Activated T-cell treated with anti-CD3 and anti-CD28 coated beads, Interleukin-2, amount 50 U/mL, for 4 hours (primary cell): ENCODE data around the gene ACCS. TPM values are rescaled to one million over a fixed set of nuclear protein-coding genes. Genes with fewer than 3 reads are reported as not detected.
A peak's percentile ranks its signal among the peaks of the same experiment; 100 is the strongest.

ENCODE experiments used
- ATAC-seq, 2 donors: fragments of 200-7000 bp; cut with Tn5 transposase; one replicate each; pipeline ENCODE4 v1.10.0; 2021
- DNase-seq: peaks from one replicate; pipeline ENCODE4 v3.0.0-alpha.2; 2020
- H3K27me3 Mint-ChIP-seq: one replicate; pipeline ENCODE4 v1.8.0; 2021; ENCODE audit warnings: low read depth, mixed read lengths
- H3K36me3 Mint-ChIP-seq: one replicate; pipeline ENCODE4 v1.8.0; 2022; ENCODE audit warnings: mixed read lengths; ENCODE audit not compliant: insufficient read depth
- H3K4me1 Mint-ChIP-seq: one replicate; pipeline ENCODE4 v1.8.0; 2021; ENCODE audit warnings: low read depth, mixed read lengths
- H3K4me3 Mint-ChIP-seq: one replicate; pipeline ENCODE4 v1.8.0; 2021; ENCODE audit warnings: mild to moderate bottlenecking, moderate library complexity, mixed read lengths
- H3K9me3 Mint-ChIP-seq: one replicate; pipeline ENCODE4 v1.8.0; 2021; ENCODE audit warnings: mixed read lengths
- total RNA-seq, 3 donors: library from RNA; stranded (reverse); gene quantifications; one replicate each; pipeline ENCODE4 v1.2.1, GENCODE V29; 2021

The ACCS gene
- total RNA-seq, 3 donors from 2014 or later: 0.79 to 2.3 (median 1.4) TPM

GRCh38 chr11:44058275-44058674 is 7.8 kb upstream of the ACCS start:
- ATAC-seq: no peak
- no peaks in the 10 kb centered on the region for H3K9me3 Mint-ChIP-seq
- H3K27me3 Mint-ChIP-seq: no peaks in the 10 kb centered on the region
- no peak for DNase-seq
- no peak overlapping the region for H3K4me3 Mint-ChIP-seq
- H3K36me3 Mint-ChIP-seq: no peaks in the 10 kb centered on the region
- H3K4me1 Mint-ChIP-seq: no peaks in the 10 kb centered on the region

DNA sequence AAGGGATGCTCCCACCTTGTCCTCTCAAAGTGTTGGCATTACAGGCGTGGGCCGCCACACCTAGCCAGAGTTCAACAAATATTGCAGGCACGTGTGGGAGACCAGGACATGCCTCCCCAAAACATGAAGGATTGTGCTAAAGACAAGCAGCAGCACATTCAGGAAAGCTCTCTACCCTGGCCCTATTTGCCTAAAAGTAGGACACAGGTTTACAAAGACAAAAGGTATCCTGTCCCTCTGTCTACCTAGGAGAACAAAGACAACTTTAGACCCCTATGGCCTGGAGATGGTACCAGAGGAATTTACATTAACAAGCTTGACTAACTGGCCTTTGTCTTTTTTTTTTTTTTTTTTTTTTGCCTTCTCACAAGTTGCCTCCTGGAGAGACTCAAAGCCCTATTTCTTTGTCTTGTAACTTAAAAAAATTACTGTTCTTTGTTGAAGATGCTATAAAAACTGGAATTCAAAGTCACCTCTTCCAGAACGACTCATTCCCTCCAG is 859 bp upstream of the ACCS start:
- H3K27me3 Mint-ChIP-seq: no peaks in the 10 kb centered on the region
- ATAC-seq (no peak), DNase-seq (no peak)
- peaks cover 26% of the 10 kb centered on the region for H3K4me1 Mint-ChIP-seq
- H3K36me3 Mint-ChIP-seq: no peaks in the 10 kb centered on the region
- H3K4me3 Mint-ChIP-seq: peak overlapping the region; percentile 85
- no peaks in the 10 kb centered on the region for H3K9me3 Mint-ChIP-seq

DNA sequence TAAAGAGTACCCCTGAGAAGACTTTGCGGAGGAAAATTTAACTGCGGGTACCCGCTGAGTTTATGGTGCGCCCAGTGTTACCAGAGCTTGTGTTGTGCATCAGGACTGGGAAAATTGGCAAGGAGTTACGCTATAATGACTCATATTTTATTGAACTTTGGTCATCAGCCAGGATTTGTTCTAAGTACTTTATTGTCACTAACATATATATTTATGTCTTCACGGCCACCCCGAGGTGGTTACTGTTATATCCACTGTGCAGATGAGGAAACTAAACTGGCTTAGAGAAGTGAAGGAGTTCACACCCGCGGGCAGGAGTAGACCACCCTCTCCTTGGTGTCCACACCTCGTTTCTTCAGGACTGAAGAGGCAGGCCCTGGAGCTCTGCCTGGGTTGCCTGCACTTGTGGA is 667 bp downstream of the ACCS start:
- no peak for DNase-seq
- H3K36me3 Mint-ChIP-seq: no peaks in the 10 kb centered on the region
- ATAC-seq: no peak
- peak overlapping the region; percentile 85 for H3K4me3 Mint-ChIP-seq
- H3K4me1 Mint-ChIP-seq: peaks cover 26% of the 10 kb centered on the region
- H3K27me3 Mint-ChIP-seq: no peaks in the 10 kb centered on the region
- no peaks in the 10 kb centered on the region for H3K9me3 Mint-ChIP-seq

- DNase-seq (no peak), ATAC-seq (no peak)
- H3K27me3 Mint-ChIP-seq: no peaks in the 10 kb centered on the region
- H3K4me3 Mint-ChIP-seq: peak overlapping the region; percentile 85
- H3K36me3 Mint-ChIP-seq: no peaks in the 10 kb centered on the region
- H3K9me3 Mint-ChIP-seq: no peaks in the 10 kb centered on the region
- peaks cover 26% of the 10 kb centered on the region for H3K4me1 Mint-ChIP-seq
Measured at GRCh38 chr11:44067266-44067665, 1.2 kb downstream of the ACCS start.

- Mint-ChIP-seq H3K27me3 (no peaks in the 10 kb centered on the region), H3K4me3 (no peak overlapping the region)
Measured at GRCh38 chr11:44068180-44068579, 2.1 kb downstream of the ACCS start.

DNA sequence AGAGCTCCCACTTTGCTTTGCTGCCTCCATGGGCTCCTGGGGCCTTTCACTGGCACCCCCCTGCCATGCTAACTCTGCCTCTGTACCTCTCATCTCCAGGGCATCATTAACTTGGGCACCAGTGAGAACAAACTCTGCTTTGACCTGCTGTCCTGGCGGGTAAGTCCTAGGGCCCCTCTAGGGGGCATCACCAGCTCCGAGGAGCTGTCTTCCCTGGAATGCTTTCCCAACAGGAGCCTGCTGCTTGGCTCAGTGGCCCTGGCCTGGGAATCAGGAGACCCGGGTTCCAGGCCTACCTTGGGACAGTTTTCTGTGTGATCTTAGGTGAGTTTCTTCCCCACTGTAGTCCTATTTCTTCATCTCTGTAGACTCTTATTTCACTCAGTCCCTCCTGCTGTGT is 5.1 kb downstream of the ACCS start:
- ATAC-seq: no peak
- no peaks in the 10 kb centered on the region for H3K9me3 Mint-ChIP-seq
- no peaks in the 10 kb centered on the region for H3K27me3 Mint-ChIP-seq
- DNase-seq: no peak
- no peak overlapping the region for H3K4me3 Mint-ChIP-seq
- H3K36me3 Mint-ChIP-seq: peaks cover 5% of the 10 kb centered on the region
- H3K4me1 Mint-ChIP-seq: peaks cover 13% of the 10 kb centered on the region

More at GRCh38 chr11:44068180-44068579, 2.1 kb downstream of the ACCS start:
- ATAC-seq: no peak
- Mint-ChIP-seq H3K9me3 (no peaks in the 10 kb centered on the region), H3K4me1 (peaks cover 26% of the 10 kb centered on the region), H3K36me3 (no peaks in the 10 kb centered on the region)
- no peak for DNase-seq

DNA sequence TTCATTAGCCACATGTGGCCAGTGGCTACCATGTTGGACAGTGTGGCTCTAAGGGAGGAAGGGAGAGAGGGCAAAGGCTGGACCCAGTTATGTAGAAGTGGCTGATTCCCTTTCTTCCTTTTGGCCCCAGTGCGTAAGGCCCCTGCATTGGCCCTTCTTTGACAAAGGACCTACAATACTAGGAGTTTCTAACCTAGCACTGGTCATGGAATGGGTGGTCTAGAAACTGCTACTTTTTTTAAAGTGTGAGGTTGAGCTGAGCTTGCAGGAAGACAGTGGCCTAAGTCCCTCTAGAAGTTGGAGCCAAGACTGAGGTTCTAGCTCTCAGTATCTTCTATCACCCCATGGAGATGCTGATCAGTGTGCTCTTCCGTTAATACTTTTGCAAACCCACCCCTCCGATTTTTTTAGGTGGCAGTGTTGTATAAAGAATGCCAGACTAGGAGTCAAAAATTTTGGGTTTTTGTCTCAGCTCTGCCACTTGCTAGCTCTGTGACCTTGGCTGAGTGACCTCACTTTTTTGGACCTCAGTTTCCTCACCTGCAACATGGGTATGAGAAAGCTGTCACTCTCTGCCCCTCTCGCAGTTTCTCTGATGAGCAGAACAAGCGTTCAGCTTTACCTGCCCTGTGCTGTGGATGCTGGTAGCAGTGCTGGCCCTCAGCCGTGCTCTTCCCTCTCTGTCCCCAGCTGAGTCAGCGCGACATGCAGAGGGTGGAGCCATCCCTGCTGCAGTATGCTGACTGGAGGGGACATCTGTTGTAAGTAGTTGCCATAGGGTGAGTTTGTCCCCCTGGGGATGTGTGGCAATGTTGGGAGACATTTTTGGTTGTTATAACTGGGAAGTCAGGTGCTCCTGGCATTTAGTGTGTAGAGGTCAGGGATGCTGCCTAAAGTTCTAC is 6.9 kb downstream of the ACCS start:
- Mint-ChIP-seq H3K4me1 (peaks cover 3% of the 10 kb centered on the region), H3K27me3 (no peaks in the 10 kb centered on the region), H3K9me3 (no peaks in the 10 kb centered on the region), H3K36me3 (peaks cover 10% of the 10 kb centered on the region), H3K4me3 (no peak overlapping the region)
- ATAC-seq (no peak), DNase-seq (no peak)

GRCh38 chr11:44078794-44079193 is 12.7 kb downstream of the ACCS start:
- no peak for ATAC-seq
- peaks cover 19% of the 10 kb centered on the region for H3K36me3 Mint-ChIP-seq
- DNase-seq: no peak
- H3K9me3 Mint-ChIP-seq: no peaks in the 10 kb centered on the region
- no peaks in the 10 kb centered on the region for H3K4me1 Mint-ChIP-seq
- H3K4me3 Mint-ChIP-seq: no peak overlapping the region
- no peaks in the 10 kb centered on the region for H3K27me3 Mint-ChIP-seq

DNA sequence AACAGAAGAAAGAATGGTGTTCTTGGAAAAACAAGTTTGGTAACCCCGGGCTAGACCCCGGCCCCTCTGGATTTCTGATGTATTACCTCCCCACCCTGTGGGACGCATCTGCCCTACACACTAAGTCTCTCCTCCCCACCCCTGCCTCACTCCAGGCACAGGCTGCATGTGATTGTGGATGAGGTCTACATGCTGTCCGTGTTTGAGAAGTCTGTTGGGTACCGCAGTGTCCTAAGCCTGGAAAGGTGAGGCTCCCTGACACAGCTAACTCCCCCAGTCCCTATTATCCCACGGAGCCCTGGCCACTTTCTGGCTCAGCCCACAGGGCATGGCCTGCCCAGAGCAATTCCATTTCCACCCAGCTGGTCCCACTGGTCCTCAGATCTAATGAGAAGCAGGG is 13.3 kb downstream of the ACCS start:
- H3K4me3 Mint-ChIP-seq: no peak overlapping the region
- H3K9me3 Mint-ChIP-seq: no peaks in the 10 kb centered on the region
- peaks cover 24% of the 10 kb centered on the region for H3K36me3 Mint-ChIP-seq
- DNase-seq (no peak), ATAC-seq (no peak)
- H3K27me3 Mint-ChIP-seq: no peaks in the 10 kb centered on the region
- H3K4me1 Mint-ChIP-seq: no peaks in the 10 kb centered on the region

DNA sequence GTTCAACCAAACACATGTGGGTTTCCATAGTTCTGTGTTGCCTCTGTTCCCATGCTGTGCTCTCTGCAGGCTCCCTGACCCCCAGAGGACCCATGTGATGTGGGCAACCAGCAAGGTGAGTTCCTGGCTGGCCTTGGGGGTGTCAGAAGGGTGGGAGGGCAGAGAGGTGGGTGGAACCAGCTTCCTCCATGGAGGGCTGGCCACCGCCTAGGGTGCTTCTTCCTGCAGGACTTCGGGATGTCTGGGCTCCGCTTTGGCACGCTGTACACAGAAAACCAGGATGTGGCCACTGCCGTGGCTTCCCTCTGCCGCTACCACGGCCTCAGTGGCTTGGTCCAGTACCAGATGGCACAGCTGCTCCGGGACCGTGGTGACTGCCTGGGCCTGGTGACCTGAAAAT is 14.9 kb downstream of the ACCS start:
- peaks cover 6% of the 10 kb centered on the region for H3K9me3 Mint-ChIP-seq
- H3K27me3 Mint-ChIP-seq: no peaks in the 10 kb centered on the region
- DNase-seq (no peak), ATAC-seq (no peak)
- H3K36me3 Mint-ChIP-seq: peaks cover 23% of the 10 kb centered on the region
- H3K4me1 Mint-ChIP-seq: no peaks in the 10 kb centered on the region
- H3K4me3 Mint-ChIP-seq: no peak overlapping the region

DNA sequence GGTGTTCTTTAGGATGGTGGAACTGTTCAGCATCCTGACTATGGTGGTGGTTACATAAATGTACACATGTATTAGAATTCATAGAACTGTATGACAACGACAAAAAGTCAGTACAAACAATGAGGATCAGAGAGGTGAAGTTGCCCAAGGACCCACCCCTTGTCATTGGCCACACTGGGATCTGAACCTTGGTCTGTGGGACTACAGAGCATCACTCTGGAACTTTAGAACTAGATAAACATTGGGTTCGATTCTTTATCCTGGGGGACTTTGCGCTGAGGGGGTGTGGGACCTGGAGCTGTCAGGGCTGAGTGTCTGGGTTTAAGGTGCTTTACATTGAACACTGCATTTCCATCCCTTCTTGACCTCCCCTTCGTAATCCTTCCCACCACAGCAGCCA is 16.6 kb downstream of the ACCS start:
- H3K36me3 Mint-ChIP-seq: peaks cover 20% of the 10 kb centered on the region
- no peak for ATAC-seq

GRCh38 chr11:44083433-44083832 is 17.4 kb downstream of the ACCS start:
- H3K36me3 Mint-ChIP-seq: peaks cover 20% of the 10 kb centered on the region
- ATAC-seq (no peak), DNase-seq (no peak)
- no peaks in the 10 kb centered on the region for H3K27me3 Mint-ChIP-seq
- H3K9me3 Mint-ChIP-seq: peaks cover 6% of the 10 kb centered on the region
- H3K4me3 Mint-ChIP-seq: no peak overlapping the region
- no peaks in the 10 kb centered on the region for H3K4me1 Mint-ChIP-seq

More for the DNA sequence above, 16.6 kb downstream of the ACCS start:
- H3K4me1 Mint-ChIP-seq: no peaks in the 10 kb centered on the region
- no peak for DNase-seq
- H3K27me3 Mint-ChIP-seq: no peaks in the 10 kb centered on the region
- peaks cover 6% of the 10 kb centered on the region for H3K9me3 Mint-ChIP-seq
- no peak overlapping the region for H3K4me3 Mint-ChIP-seq

DNA sequence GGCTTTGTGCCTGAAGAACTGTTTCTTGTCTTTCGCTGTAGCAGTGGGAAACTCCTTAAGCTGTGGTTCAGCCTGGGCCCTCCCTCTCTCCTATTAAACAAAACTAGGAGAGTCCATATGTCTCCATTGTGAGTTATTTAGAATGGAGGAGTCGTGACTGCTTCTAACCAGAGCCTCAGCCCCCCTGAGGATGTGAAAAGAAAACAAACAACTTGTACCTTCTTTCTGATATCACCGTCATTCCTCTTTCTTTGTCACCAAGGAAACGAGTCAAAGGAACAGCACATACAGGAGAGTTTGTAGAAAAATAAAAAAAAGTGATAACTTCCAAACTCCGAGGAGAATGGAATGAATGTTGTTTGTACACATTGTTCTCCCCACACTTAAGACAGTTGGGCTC is 17.8 kb downstream of the ACCS start:
- Mint-ChIP-seq H3K4me1 (no peaks in the 10 kb centered on the region), H3K36me3 (peaks cover 20% of the 10 kb centered on the region), H3K9me3 (peaks cover 6% of the 10 kb centered on the region), H3K27me3 (no peaks in the 10 kb centered on the region), H3K4me3 (no peak overlapping the region)
- DNase-seq (no peak), ATAC-seq (no peak)

GRCh38 chr11:44085330-44085729 is 19.3 kb downstream of the ACCS start:
- ATAC-seq (no peak), DNase-seq (no peak)
- Mint-ChIP-seq H3K4me3 (no peak overlapping the region), H3K27me3 (no peaks in the 10 kb centered on the region), H3K9me3 (peaks cover 6% of the 10 kb centered on the region), H3K4me1 (no peaks in the 10 kb centered on the region), H3K36me3 (peaks cover 20% of the 10 kb centered on the region)

DNA sequence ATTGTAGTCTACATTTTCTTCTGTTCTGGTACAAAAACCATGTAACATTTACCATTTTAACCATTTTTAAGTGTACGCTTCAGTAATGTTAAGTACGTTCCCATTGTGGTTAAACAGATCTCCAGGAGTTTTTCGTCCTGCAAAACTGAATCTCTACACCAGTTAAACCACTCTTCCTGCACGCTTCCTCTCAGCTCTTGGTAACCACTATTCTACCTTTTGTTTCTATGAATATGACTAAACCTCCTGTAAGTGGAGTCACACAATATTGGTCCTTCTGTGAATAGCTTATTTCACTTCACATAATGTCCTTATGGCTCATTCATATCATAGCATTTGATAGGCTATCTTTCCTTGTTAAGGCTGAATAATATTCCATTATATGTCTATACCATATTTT is 22.3 kb downstream of the ACCS start:
- DNase-seq: no peak
- Mint-ChIP-seq H3K9me3 (peaks cover 6% of the 10 kb centered on the region), H3K27me3 (no peaks in the 10 kb centered on the region), H3K36me3 (peaks cover 11% of the 10 kb centered on the region), H3K4me3 (no peak overlapping the region), H3K4me1 (no peaks in the 10 kb centered on the region)
- ATAC-seq: no peak
